ENCODE results near the gene ZBTB11. TPM values are rescaled to one million over a fixed set of nuclear protein-coding genes. Genes with fewer than 3 reads are reported as not detected.
"Not testable (repeated sequence)": the region's sequence is repeated elsewhere in the genome, so short reads cannot be mapped to it uniquely, and the experiment has no call there.

ZBTB11 gene
- polyA plus RNA-seq, 1 donor: 25.8 TPM

- no peak for DNase-seq
Measured at GRCh38 chr3:101618726-101619125, 58.2 kb downstream of the ZBTB11 start.

- DNase-seq: no peak
Measured at GRCh38 chr3:101617478-101617877, 59.5 kb downstream of the ZBTB11 start.

- no peak for DNase-seq
Measured at GRCh38 chr3:101615525-101615924, 61.4 kb downstream of the ZBTB11 start.

GRCh38 chr3:101613014-101613413 is 63.9 kb downstream of the ZBTB11 start:
- not testable (repeated sequence) for DNase-seq

GRCh38 chr3:101611023-101611422 is 65.9 kb downstream of the ZBTB11 start:
- DNase-seq: no peak

- DNase-seq: not testable (repeated sequence)
Measured at GRCh38 chr3:101605398-101605797, 71.5 kb downstream of the ZBTB11 start.

GRCh38 chr3:101603184-101603583 is 73.7 kb downstream of the ZBTB11 start:
- DNase-seq: no peak

- DNase-seq: no peak
Measured at GRCh38 chr3:101602731-101603130, 74.2 kb downstream of the ZBTB11 start.

Other genes with a start within 250 kb of the ZBTB11 start
- 101 TPM for gene SENP7, start 163.9 kb downstream of the ZBTB11 start, polyA plus RNA-seq (ENCODE audit: insufficient read length)
- gene TRMT10C, start 115.3 kb downstream of the ZBTB11 start, polyA plus RNA-seq (ENCODE audit: insufficient read length): 35.4 TPM
- 242 TPM for gene PCNP, start 103.0 kb downstream of the ZBTB11 start, polyA plus RNA-seq (ENCODE audit: insufficient read length)
- 1,440 TPM for gene RPL24, start 9.6 kb upstream of the ZBTB11 start, polyA plus RNA-seq (ENCODE audit: insufficient read length)
- 23.7 TPM for gene CEP97, start 47.5 kb upstream of the ZBTB11 start, polyA plus RNA-seq (ENCODE audit: insufficient read length)
- gene NXPE3, start 102.1 kb upstream of the ZBTB11 start, polyA plus RNA-seq (ENCODE audit: insufficient read length): 7.7 TPM
- 16.5 TPM for gene NFKBIZ, start 172.4 kb upstream of the ZBTB11 start, polyA plus RNA-seq (ENCODE audit: insufficient read length)

All from left kidney (tissue), 2 donors.